Endometrial microvascular endothelial cells (primary cell): ENCODE measurements around the gene PODNL1. TPM values are rescaled to one million over a fixed set of nuclear protein-coding genes. Genes with fewer than 3 reads are reported as not detected.

Experiments used
- in situ Hi-C: cut with HindIII; loops from 2 replicates; pipeline ENCODE4 v1.10.0; 2017; ENCODE audit warnings: low sequenced_read_pairs, low pct_unique_long_range_greater_than_20kb; ENCODE audit errors: inconsistent ontology term
- total RNA-seq: library from RNA; depleted of rRNA; stranded (reverse); fragments of >200 nt; gene quantifications from one replicate; pipeline ENCODE4 v1.2.3, GENCODE V29; 2015; ENCODE audit errors: inconsistent ontology term

Gene PODNL1
- total RNA-seq, 1 donor from 2014 or later, result 0.09 TPM

GRCh38 chr19:13909430-13909829 lies 28.8 kb downstream of the PODNL1 start:
- in situ Hi-C loops, result no loop called here

GRCh38 chr19:13908674-13909073 lies 29.5 kb downstream of the PODNL1 start:
- in situ Hi-C loops, result no loop called here

DNA sequence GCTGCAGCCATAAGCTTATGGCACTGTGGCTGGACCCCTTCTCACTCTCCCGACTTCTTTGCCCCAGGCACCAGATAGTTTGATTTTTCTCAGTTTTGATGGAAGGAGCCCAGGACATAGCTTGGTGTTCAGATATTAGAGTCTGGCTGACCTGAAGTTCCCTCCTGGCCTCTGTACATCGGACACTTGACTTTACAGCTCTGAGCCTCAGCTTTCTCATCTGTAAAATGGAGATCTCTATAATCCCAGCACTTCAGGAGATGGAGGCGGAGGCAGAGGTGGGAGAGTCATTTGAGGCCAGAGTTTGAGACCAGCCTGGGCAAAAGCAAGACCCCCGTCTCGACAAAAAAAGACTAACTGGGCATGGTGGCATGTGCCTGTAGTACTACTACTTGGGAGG lies 31.3 kb downstream of the PODNL1 start:
- in situ Hi-C loops, result no loop called here

- in situ Hi-C loops, result no loop called here
Observed at GRCh38 chr19:13906521-13906904, 31.7 kb downstream of the PODNL1 start.

DNA sequence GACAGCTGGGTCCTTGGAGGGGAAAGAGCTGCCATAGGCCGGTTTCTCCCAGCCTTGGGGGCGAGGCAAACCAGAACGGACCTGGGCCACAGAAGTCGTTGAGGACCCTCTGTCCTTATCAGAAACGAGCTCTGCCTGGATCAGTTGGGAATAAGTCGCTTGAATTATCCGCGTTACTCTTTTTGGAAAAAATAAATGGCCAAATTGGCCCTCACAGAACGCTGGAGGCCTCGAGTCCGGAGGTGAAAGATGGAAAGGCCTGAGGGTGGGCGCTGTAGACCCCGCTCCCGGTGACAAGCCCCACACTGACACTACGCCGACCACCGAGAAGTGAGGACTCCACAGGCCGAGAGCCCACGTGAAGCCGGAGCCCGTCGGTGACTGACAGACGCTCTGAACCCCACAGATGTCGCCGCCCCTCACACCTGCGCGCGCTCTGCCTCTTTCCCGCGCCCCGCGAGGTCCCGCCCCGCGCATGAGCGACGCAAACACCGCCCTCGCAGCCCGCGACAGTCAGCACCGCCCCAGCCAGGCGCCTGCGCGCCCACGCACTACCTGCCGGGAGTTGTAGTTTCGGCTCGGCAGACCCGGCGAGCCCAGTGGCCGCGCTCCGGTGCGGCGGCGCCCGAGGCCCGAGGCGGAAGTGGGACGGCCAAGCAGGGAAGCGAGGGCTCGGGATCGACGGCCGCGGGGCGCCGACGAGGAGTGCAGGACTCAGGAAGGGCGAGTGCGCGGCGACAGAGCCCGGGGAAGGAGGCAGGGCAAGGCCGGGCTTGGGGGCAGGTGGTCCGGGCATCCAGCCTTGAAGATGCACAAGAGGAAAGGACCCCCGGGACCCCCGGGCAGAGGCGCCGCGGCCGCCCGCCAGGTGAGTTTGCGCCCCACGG lies 32.3 kb downstream of the PODNL1 start, which contains the start of the genes BRME1 and CC2D1A:
Gene BRME1, minus strand, starts transcription at position 484 of the 887 bp plus-strand sequence. CDS start 1,225 bp downstream, outside the sequence.
Gene CC2D1A, plus strand, starts transcription at position 568 of the 887 bp plus-strand sequence. Its CDS starts 241 bp downstream, at position 809.
- in situ Hi-C loops, result no loop called here

- in situ Hi-C loops, result no loop called here
Observed at GRCh38 chr19:13902993-13903555, 35.1 kb downstream of the PODNL1 start.

DNA sequence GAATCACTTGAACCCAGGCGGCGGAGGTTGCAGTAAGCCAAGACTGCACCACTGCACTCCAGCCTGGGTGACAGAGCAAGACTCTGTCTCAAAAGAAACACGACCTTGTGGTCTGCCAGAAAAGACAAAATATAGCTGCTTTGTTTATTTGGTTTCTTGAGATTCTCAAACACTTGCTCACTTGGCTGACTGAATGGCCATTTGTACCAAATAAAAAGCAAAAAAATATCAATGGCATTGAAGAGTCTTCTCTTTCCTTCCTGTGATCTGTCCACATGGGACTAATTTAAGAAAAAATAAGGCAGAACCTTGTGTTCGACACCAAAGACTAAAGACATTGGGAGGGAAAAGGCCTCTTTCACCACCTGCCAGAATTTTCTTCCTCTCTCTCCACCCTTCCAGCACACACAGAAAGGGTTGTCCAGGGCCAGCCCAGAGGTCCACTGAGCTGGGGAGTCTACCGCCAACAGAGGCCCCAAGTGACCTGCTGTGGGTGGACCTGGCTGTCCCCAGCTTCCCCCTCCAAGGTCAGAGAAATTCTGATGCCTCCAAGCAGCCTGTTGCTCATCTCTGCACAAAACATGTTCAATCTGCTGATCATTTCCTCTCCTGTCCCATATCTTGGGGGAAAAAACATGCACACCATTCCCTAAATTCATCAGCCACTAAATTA lies 38.2 kb downstream of the PODNL1 start:
- in situ Hi-C loops, result loop anchor here (25.0 kb wide), 1 partner anchor 187 kb away; the partner anchor contains the start of genes C19orf67 and SAMD1

DNA sequence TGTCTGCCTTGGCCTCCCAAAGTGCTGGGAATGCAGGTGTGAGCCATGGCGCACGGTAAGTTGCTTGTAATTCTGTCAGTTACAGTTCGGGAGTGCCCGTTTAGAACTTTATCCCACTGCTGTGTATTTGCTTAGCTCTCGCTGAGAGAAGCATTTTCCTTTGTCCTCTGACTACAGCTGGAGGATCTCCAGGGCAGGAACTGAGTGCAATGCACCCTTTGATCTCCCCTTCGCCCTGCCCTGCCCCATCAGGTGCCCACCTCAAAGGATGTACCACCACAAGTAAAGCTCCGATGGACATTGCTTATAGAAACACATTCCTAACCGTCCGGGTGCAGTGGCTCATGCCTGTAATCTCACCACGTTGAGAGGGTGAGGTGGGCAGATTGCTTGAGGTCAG lies 38.8 kb downstream of the PODNL1 start:
- in situ Hi-C loops, result loop anchor here (25.0 kb wide), 1 partner anchor 188 kb away; the partner anchor contains the start of genes C19orf67 and SAMD1

- in situ Hi-C loops, result loop anchor here (25.0 kb wide), 1 partner anchor 191 kb away; the partner anchor contains the start of genes C19orf67 and SAMD1
Observed at GRCh38 chr19:13896227-13896626, 42.0 kb downstream of the PODNL1 start.

DNA sequence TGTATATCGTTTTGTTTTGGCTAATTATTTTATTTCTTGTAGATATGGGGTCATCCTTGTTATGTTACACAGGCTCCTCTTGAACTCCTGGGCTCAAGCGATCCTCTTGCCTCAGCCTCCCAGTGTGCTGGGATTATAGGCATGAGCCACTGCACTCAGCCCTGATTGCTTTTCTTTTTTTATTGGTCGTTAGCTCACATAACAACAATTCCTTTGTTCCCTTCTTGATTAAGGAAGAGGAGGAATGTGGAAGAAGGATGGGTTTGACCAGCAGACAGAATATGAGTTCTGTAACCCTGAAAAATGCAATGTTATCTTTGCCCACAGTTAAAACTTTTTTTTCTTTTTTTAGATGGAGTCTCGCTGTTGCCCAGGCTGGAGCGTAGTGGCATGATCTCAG lies 43.7 kb downstream of the PODNL1 start:
- in situ Hi-C loops, result loop anchor here (25.0 kb wide), 1 partner anchor 193 kb away; the partner anchor contains the start of genes C19orf67 and SAMD1

DNA sequence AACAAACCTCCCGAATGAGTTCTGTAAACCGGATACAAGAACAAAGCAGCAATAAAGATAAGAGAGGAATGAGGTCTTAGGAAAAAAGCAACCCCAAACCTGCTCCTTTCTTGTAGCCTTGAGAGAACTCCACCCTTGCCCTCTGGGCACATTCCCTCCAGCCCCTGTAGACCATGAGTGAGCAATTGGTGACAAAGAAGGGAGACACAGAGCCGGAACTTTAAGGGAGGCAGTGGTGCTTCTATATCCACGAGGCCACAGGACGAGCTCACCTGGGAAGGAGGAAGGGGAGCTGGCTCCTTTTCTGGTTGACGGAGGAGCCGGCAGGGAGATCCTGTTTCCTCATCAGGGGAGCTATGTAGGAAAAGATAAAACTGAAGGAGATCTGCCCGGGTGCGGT lies 45.3 kb downstream of the PODNL1 start:
- in situ Hi-C loops, result loop anchor here (25.0 kb wide), 1 partner anchor 194 kb away; the partner anchor contains the start of genes C19orf67 and SAMD1

DNA sequence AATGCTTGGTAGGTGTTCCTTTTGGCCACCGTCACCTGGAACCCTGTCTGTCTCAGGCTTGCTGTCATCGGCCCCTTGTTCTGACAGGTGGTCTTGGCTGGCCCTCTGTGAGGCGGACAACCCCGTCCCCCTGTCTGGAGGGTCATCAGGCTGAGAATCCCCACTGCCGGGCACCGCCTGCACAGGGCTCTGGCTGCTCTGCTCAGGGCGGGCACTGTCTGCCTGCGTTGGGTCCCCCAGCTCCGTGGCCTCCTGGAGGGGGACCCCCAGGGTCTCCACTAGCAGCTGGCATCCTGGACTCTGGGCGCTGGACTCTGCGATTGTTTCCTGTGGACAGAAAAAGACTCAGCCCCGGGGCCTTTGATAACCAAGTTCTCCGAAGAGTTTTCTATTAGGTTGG lies 48.1 kb downstream of the PODNL1 start:
- in situ Hi-C loops, result loop anchor here (25.0 kb wide), 1 partner anchor 197 kb away; the partner anchor contains the start of genes C19orf67 and SAMD1

DNA sequence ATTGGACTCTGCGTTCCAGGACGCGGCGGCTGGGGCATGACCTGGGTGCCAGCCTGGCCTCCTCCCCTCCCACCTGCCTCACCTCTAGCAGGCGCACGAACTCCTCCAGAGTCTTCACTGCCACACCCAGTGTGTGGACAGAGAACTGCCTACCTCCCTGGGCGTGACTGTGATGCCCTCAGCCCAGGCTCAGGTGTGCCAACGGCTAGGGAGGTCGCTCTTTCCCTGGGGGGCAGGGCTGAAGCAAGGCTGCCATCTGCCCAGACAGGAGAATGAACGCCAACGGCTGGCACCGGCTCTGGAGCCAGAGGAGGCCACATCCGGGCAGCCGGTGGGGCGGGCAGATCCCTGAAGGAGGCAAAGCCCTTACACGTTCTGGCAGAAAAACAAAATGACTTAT lies 49.9 kb downstream of the PODNL1 start:
- in situ Hi-C loops, result loop anchor here (25.0 kb wide), 1 partner anchor 199 kb away; the partner anchor contains the start of genes C19orf67 and SAMD1

GRCh38 chr19:13887517-13887916 lies 50.7 kb downstream of the PODNL1 start:
- in situ Hi-C loops, result loop anchor here (25.0 kb wide), 1 partner anchor 200 kb away; the partner anchor contains the start of genes C19orf67 and SAMD1

DNA sequence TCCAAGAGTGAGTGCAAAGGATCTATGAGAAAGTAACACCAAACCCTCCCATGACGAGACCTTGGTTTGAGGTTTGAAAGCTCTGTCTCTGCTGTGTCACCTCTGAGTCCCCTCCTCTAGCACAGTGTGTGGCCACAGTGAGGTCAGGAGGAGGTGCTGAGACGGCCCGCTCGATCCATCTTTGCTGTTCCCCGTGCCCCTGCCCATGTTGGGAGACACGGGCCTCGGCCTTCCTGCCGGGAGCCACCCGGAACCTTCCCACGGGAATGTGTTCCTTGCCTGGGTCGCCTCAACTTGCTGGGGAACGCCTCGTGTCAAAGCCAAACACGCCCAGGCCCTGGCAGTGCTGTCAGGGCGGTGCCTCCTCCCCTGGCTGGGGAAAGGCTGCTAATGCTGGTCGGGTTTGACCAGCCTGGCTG lies 51.2 kb downstream of the PODNL1 start:
- in situ Hi-C loops, result loop anchor here (25.0 kb wide), 1 partner anchor 200 kb away; the partner anchor contains the start of genes C19orf67 and SAMD1

DNA sequence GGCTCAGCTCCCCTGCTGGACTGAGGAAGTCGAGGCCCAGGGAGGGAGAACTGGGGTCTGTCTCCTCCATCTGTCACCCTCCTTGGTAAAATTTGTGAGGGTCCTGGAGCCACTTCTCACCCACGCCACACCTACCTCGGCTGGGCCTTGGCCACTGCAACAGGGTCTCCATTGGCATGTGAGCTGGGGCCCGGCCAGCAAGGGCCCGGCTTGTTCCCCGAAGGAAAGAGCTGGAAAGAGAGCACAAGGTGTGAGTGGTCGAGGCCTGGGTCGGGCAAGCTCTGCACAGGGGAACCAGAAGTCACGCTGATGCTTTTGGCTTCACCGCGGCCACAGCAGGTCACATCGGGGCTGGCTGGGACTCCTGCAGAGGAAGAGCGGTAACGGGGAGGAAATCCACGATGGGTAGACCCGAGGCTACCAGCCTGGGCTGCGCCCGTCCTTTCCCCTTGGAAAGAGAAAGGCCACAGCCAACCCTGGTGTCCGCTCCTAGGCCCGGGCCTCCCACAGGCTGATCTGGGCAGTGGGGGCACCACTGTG lies 52.3 kb downstream of the PODNL1 start:
- in situ Hi-C loops, result loop anchor here (25.0 kb wide), 1 partner anchor 201 kb away; the partner anchor contains the start of genes C19orf67 and SAMD1

- in situ Hi-C loops, result loop anchor here (25.0 kb wide), 1 partner anchor 202 kb away; the partner anchor contains the start of genes C19orf67 and SAMD1
Observed at GRCh38 chr19:13884726-13885591, 53.3 kb downstream of the PODNL1 start.
